ENCODE measurements around the gene SLC25A4.

- TF ChIP-seq BCLAF1 (IDR thresholded peaks at IDR 0.05) (no peak), EGR1 (IDR thresholded peaks at IDR 0.05; ENCODE audit: borderline replicate concordance in 1 of 2, low read depth in 2 of 2, low read length in 2 of 2) (no peak)
These were observed 36.7 kb upstream of the SLC25A4 start for GRCh38 chr4:185106353-185106752.
